WTC11 (cell line): ENCODE measurements around the gene DISC1. TPM values are rescaled to one million over a fixed set of nuclear protein-coding genes. Genes with fewer than 3 reads are reported as not detected.

Experiments used
- ATAC-seq: fragments of 200-7000 bp; cut with Tn5 transposase; 2 replicates; pipeline ENCODE4 v1.10.0; 2021; ENCODE audit warnings: mild to moderate bottlenecking, moderate library complexity
- CTCF ChIA-PET: fragments of 300-600 bp; sonication (Branson Sonifier 250); formaldehyde crosslinking; loops from one replicate; lab custom pipeline; 2021; ENCODE audit warnings: antibody characterized with exemption; lab: Charles Lee
- POLR2A ChIA-PET: fragments of 350-600 bp; sonication (Branson Sonifier 250); formaldehyde crosslinking; loops from one replicate; lab custom pipeline; 2021; ENCODE audit warnings: antibody characterized with exemption; lab: Charles Lee
- DNase-seq: peaks from one replicate; pipeline ENCODE4 v3.0.0; 2021; ENCODE audit warnings: low spot score
- H3K27ac Mint-ChIP-seq: 2 replicates; pipeline ENCODE4 v1.8.0; 2021; ENCODE audit warnings: mixed read lengths
- H3K27me3 Mint-ChIP-seq: 2 replicates; pipeline ENCODE4 v1.8.0; 2021; ENCODE audit warnings: low read depth, mild to moderate bottlenecking, moderate library complexity, mixed read lengths
- H3K36me3 Mint-ChIP-seq: 2 replicates; pipeline ENCODE4 v1.8.0; 2021; ENCODE audit warnings: mixed read lengths
- H3K4me1 Mint-ChIP-seq: 2 replicates; pipeline ENCODE4 v1.8.0; 2022; ENCODE audit warnings: mixed read lengths
- H3K4me3 Mint-ChIP-seq: 2 replicates; pipeline ENCODE4 v1.8.0; 2021; ENCODE audit warnings: mild to moderate bottlenecking, moderate library complexity, mixed read lengths
- H3K9me3 Mint-ChIP-seq: 2 replicates; pipeline ENCODE4 v1.8.0; 2021; ENCODE audit warnings: mixed read lengths
- CTCF ChIP-seq: fragments of 200-600 bp; IDR thresholded peaks from 2 replicates; pipeline ENCODE4 v1.8.0; 2022; ENCODE audit warnings: antibody characterized with exemption
- FOXP4 ChIP-seq: sonication (generic); formaldehyde crosslinking; IDR thresholded peaks from 2 replicates; pipeline ENCODE4 v1.8.0; 2022; ENCODE audit warnings: mild to moderate bottlenecking, missing genetic modification reagents
- JUN ChIP-seq: sonication (generic); formaldehyde crosslinking; IDR thresholded peaks from 2 replicates; pipeline ENCODE4 v1.8.0; 2023; ENCODE audit warnings: mild to moderate bottlenecking, missing genetic modification reagents
- SOX15 ChIP-seq: fragments of 250-450 bp; sonication (Bioruptor Pico); IDR thresholded peaks from 2 replicates; pipeline ENCODE4 v1.9.0; 2021; ENCODE audit warnings: mild to moderate bottlenecking
- SP1 ChIP-seq: sonication (generic); formaldehyde crosslinking; conservative IDR thresholded peaks from 2 replicates; pipeline ENCODE4 v1.8.1; 2022; ENCODE audit warnings: missing genetic modification reagents
- ZMAT4 ChIP-seq: fragments of 250-450 bp; sonication (Bioruptor Pico); IDR thresholded peaks from 2 replicates; pipeline ENCODE4 v1.9.0; 2021; ENCODE audit warnings: mild to moderate bottlenecking
- ZNF138 ChIP-seq: sonication (generic); formaldehyde crosslinking; conservative IDR thresholded peaks from 2 replicates; pipeline ENCODE4 v1.8.1; 2022; ENCODE audit warnings: mild to moderate bottlenecking, moderate library complexity, missing genetic modification reagents
- ZNF281 ChIP-seq: sonication (generic); formaldehyde crosslinking; IDR thresholded peaks from 2 replicates; pipeline ENCODE4 v1.8.0; 2023; ENCODE audit warnings: mild to moderate bottlenecking, missing genetic modification reagents
- ZNF423 ChIP-seq: fragments of 250-450 bp; sonication (Bioruptor Pico); IDR thresholded peaks from 2 replicates; pipeline ENCODE4 v2.1.2; 2022; ENCODE audit warnings: mild to moderate bottlenecking, moderate library complexity
- total RNA-seq: library from RNA; stranded (reverse); gene quantifications from 3 replicates; pipeline ENCODE4 v1.2.3, GENCODE V29; 2021
- TF ChIP-seq, protein P1 (sequence below): fragments of 250-450 bp; sonication (Bioruptor Pico); conservative IDR thresholded peaks from 2 replicates; pipeline ENCODE4 v1.9.0; 2021; ENCODE audit warnings: mild to moderate bottlenecking
- TF ChIP-seq, protein P2 (sequence below): sonication (generic); formaldehyde crosslinking; IDR thresholded peaks from 2 replicates; pipeline ENCODE4 v1.8.1; 2022; ENCODE audit warnings: missing genetic modification reagents, borderline replicate concordance
- TF ChIP-seq, protein P3 (sequence below): sonication (generic); formaldehyde crosslinking; IDR thresholded peaks from 2 replicates; pipeline ENCODE4 v1.8.0; 2022; ENCODE audit warnings: mild to moderate bottlenecking, missing genetic modification reagents
- TF ChIP-seq, protein P4 (sequence below): fragments of 250-450 bp; sonication (Bioruptor Pico); IDR thresholded peaks from 2 replicates; pipeline ENCODE4 v1.9.0; 2021; ENCODE audit warnings: mild to moderate bottlenecking, borderline replicate concordance

DISC1 gene
- total RNA-seq, 1 experiment from 2014 or later, result 5.5 TPM

GRCh38 chr1:232045139-232045994 lies 418.8 kb downstream of the DISC1 start:
- POLR2A ChIA-PET, result no interaction called here
- peaks cover 10% of the 10 kb centered on the region for H3K9me3 Mint-ChIP-seq
- TF ChIP-seq ZNF423, result 0 out of 2 replicates have a peak, but pooled peaks have one; percentile 3
- TF ChIP-seq JUN, result no peak
- TF ChIP-seq, protein P1, sequence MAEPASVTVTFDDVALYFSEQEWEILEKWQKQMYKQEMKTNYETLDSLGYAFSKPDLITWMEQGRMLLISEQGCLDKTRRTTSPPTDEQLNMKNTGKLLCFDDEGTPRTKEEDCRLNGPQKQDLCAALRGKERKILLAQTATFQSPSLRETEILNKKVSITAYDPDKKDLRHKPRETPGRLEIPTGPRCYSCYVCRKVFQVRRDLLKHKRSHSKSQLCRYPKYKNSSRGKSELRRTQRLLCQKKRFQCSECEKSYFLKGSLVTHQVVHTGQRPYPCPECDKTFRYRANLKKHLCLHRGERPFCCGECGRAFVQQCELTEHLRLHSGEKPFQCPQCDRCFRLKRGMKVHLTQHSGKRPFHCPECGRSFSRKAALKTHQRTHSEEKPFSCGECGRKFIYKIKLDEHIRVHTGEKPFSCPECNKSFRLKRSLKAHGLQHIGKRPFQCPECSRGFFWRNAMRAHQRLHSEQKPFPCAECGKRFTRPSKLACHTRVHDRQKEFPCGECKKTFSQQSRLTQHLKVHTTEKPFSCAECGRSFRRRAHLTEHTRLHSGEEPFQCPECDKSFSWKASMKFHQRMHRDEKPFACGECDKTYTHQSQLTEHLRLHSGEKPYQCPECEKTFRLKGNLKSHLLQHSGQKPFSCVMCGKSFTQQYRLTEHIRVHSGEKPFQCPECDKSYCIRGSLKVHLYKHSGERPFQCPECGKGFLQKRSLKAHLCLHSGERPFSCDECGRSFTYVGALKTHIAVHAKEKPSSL (CRISPR knock-in tag), result no peak
- no peak for TF ChIP-seq FOXP4 (CRISPR knock-in tag)
- no peak for TF ChIP-seq ZNF138 (CRISPR knock-in tag)
- 0 out of 2 replicates have a peak, but pooled peaks have one; percentile 36 for TF ChIP-seq SP1
- TF ChIP-seq SOX15 (CRISPR knock-in tag), result no peak
- TF ChIP-seq, protein P2, sequence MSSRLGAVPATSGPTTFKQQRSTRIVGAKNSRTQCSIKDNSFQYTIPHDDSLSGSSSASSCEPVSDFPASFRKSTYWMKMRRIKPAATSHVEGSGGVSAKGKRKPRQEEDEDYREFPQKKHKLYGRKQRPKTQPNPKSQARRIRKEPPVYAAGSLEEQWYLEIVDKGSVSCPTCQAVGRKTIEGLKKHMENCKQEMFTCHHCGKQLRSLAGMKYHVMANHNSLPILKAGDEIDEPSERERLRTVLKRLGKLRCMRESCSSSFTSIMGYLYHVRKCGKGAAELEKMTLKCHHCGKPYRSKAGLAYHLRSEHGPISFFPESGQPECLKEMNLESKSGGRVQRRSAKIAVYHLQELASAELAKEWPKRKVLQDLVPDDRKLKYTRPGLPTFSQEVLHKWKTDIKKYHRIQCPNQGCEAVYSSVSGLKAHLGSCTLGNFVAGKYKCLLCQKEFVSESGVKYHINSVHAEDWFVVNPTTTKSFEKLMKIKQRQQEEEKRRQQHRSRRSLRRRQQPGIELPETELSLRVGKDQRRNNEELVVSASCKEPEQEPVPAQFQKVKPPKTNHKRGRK, result 0 out of 2 replicates have a peak, but pooled peaks have one; percentile 24
- TF ChIP-seq, protein P3, sequence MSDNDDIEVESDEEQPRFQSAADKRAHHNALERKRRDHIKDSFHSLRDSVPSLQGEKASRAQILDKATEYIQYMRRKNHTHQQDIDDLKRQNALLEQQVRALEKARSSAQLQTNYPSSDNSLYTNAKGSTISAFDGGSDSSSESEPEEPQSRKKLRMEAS (CRISPR knock-in tag), result no peak
- no peak for TF ChIP-seq CTCF
- TF ChIP-seq, protein P4, sequence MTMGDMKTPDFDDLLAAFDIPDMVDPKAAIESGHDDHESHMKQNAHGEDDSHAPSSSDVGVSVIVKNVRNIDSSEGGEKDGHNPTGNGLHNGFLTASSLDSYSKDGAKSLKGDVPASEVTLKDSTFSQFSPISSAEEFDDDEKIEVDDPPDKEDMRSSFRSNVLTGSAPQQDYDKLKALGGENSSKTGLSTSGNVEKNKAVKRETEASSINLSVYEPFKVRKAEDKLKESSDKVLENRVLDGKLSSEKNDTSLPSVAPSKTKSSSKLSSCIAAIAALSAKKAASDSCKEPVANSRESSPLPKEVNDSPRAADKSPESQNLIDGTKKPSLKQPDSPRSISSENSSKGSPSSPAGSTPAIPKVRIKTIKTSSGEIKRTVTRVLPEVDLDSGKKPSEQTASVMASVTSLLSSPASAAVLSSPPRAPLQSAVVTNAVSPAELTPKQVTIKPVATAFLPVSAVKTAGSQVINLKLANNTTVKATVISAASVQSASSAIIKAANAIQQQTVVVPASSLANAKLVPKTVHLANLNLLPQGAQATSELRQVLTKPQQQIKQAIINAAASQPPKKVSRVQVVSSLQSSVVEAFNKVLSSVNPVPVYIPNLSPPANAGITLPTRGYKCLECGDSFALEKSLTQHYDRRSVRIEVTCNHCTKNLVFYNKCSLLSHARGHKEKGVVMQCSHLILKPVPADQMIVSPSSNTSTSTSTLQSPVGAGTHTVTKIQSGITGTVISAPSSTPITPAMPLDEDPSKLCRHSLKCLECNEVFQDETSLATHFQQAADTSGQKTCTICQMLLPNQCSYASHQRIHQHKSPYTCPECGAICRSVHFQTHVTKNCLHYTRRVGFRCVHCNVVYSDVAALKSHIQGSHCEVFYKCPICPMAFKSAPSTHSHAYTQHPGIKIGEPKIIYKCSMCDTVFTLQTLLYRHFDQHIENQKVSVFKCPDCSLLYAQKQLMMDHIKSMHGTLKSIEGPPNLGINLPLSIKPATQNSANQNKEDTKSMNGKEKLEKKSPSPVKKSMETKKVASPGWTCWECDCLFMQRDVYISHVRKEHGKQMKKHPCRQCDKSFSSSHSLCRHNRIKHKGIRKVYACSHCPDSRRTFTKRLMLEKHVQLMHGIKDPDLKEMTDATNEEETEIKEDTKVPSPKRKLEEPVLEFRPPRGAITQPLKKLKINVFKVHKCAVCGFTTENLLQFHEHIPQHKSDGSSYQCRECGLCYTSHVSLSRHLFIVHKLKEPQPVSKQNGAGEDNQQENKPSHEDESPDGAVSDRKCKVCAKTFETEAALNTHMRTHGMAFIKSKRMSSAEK, result no peak
- no peak for TF ChIP-seq ZMAT4
- TF ChIP-seq ZNF281 (CRISPR knock-in tag), result no peak
- TF ChIP-seq, all 79 proteins: peak for 3
- H3K4me3 Mint-ChIP-seq, result peak overlapping the region; percentile 4
- DNase-seq (no peak), ATAC-seq (peak; percentile 60)
- CTCF ChIA-PET, result no interaction called here
- no peaks in the 10 kb centered on the region for H3K36me3 Mint-ChIP-seq
- H3K27ac Mint-ChIP-seq, result peak overlapping the region; percentile 78
- no peaks in the 10 kb centered on the region; the same call in 1 of the 2 replicates for H3K27me3 Mint-ChIP-seq
- H3K4me1 Mint-ChIP-seq, result peaks cover 41% of the 10 kb centered on the region
